Mononuclear cell (primary cell): ENCODE measurements around the gene ST3GAL2. TPM values are rescaled to one million over a fixed set of nuclear protein-coding genes. Genes with fewer than 3 reads are reported as not detected.

ENCODE experiments used
- H3K27me3 ChIP-seq: 2 replicates; pipeline ENCODE4 v1.6.0; 2011; ENCODE audit warnings: low read length, control low read depth; ENCODE audit not compliant: insufficient read depth
- H3K4me1 ChIP-seq: 2 replicates; pipeline ENCODE4 v1.5.1; 2011; ENCODE audit warnings: mild to moderate bottlenecking, low read length, control low read depth; ENCODE audit not compliant: insufficient read depth
- H3K4me3 ChIP-seq: 2 replicates; pipeline ENCODE4 v1.5.1; 2011; ENCODE audit warnings: mild to moderate bottlenecking, low read length, moderate library complexity
- H3K9me3 ChIP-seq: 2 replicates; pipeline ENCODE4 v1.5.1; 2011; ENCODE audit warnings: low read depth, mild to moderate bottlenecking, control low read depth, low read length
- total RNA-seq: library from RNA; depleted of rRNA; stranded (reverse); fragments of >200 nt; gene quantifications from one replicate; pipeline ENCODE4 v1.2.3, GENCODE V29; 2012

Gene ST3GAL2
- total RNA-seq, 1 donor, result 18.5 TPM

- Histone ChIP-seq H3K4me1 (peaks cover 87% of the 10 kb centered on the region), H3K4me3 (no peak overlapping the region), H3K27me3 (no peaks in the 10 kb centered on the region), H3K9me3 (no peaks in the 10 kb centered on the region)
These were observed 5.3 kb downstream of the ST3GAL2 start for GRCh38 chr16:70433458-70434103.

- peaks cover 90% of the 10 kb centered on the region for H3K4me1 ChIP-seq
- no peaks in the 10 kb centered on the region for H3K27me3 ChIP-seq
- no peak overlapping the region for H3K4me3 ChIP-seq
- no peaks in the 10 kb centered on the region for H3K9me3 ChIP-seq
These were observed 6.0 kb downstream of the ST3GAL2 start for GRCh38 chr16:70432723-70433457.

- H3K27me3 ChIP-seq, result no peaks in the 10 kb centered on the region
- H3K9me3 ChIP-seq, result no peaks in the 10 kb centered on the region
- peaks cover 90% of the 10 kb centered on the region for H3K4me1 ChIP-seq
- H3K4me3 ChIP-seq, result no peak overlapping the region
These were observed 6.6 kb downstream of the ST3GAL2 start for GRCh38 chr16:70432356-70432722.

- H3K4me3 ChIP-seq, result no peak overlapping the region
- H3K9me3 ChIP-seq, result no peaks in the 10 kb centered on the region
- H3K4me1 ChIP-seq, result peaks cover 87% of the 10 kb centered on the region
- no peaks in the 10 kb centered on the region for H3K27me3 ChIP-seq
These were observed 8.0 kb downstream of the ST3GAL2 start for GRCh38 chr16:70430667-70431536.

GRCh38 chr16:70429888-70430666 lies 8.8 kb downstream of the ST3GAL2 start:
- Histone ChIP-seq H3K27me3 (no peaks in the 10 kb centered on the region), H3K4me3 (no peak overlapping the region), H3K4me1 (peaks cover 94% of the 10 kb centered on the region), H3K9me3 (no peaks in the 10 kb centered on the region)

GRCh38 chr16:70428178-70428998 lies 10.5 kb downstream of the ST3GAL2 start:
- Histone ChIP-seq H3K9me3 (no peaks in the 10 kb centered on the region), H3K4me3 (no peak overlapping the region), H3K4me1 (peaks cover 88% of the 10 kb centered on the region), H3K27me3 (no peaks in the 10 kb centered on the region)

GRCh38 chr16:70427786-70428177 lies 11.1 kb downstream of the ST3GAL2 start:
- H3K27me3 ChIP-seq, result no peaks in the 10 kb centered on the region
- H3K4me3 ChIP-seq, result no peak overlapping the region
- H3K4me1 ChIP-seq, result peaks cover 88% of the 10 kb centered on the region
- no peaks in the 10 kb centered on the region for H3K9me3 ChIP-seq

GRCh38 chr16:70422543-70422942 lies 16.4 kb downstream of the ST3GAL2 start:
- H3K4me3 ChIP-seq, result no peak overlapping the region
- no peaks in the 10 kb centered on the region for H3K27me3 ChIP-seq
- H3K4me1 ChIP-seq, result peaks cover 76% of the 10 kb centered on the region
- H3K9me3 ChIP-seq, result no peaks in the 10 kb centered on the region

GRCh38 chr16:70421473-70422311 lies 17.2 kb downstream of the ST3GAL2 start:
- Histone ChIP-seq H3K9me3 (no peaks in the 10 kb centered on the region), H3K4me1 (peaks cover 71% of the 10 kb centered on the region), H3K4me3 (no peak overlapping the region), H3K27me3 (no peaks in the 10 kb centered on the region)

GRCh38 chr16:70421014-70421413 lies 17.9 kb downstream of the ST3GAL2 start:
- Histone ChIP-seq H3K4me1 (peaks cover 68% of the 10 kb centered on the region), H3K9me3 (no peaks in the 10 kb centered on the region), H3K4me3 (no peak overlapping the region), H3K27me3 (no peaks in the 10 kb centered on the region)

- H3K9me3 ChIP-seq, result no peaks in the 10 kb centered on the region
- no peaks in the 10 kb centered on the region for H3K27me3 ChIP-seq
- peaks cover 55% of the 10 kb centered on the region for H3K4me1 ChIP-seq
- H3K4me3 ChIP-seq, result no peak overlapping the region
These were observed 19.2 kb downstream of the ST3GAL2 start for GRCh38 chr16:70419384-70420327.

GRCh38 chr16:70418993-70419318 lies 19.9 kb downstream of the ST3GAL2 start:
- H3K4me1 ChIP-seq, result peaks cover 50% of the 10 kb centered on the region
- no peaks in the 10 kb centered on the region for H3K27me3 ChIP-seq
- H3K4me3 ChIP-seq, result no peak overlapping the region
- no peaks in the 10 kb centered on the region for H3K9me3 ChIP-seq
